ENCODE results near the gene MACROD1.
A peak's percentile ranks its signal among the peaks of the same experiment; 100 is the strongest.

MACROD1 gene

GRCh38 chr11:64100782-64101353 is 65.0 kb downstream of the MACROD1 start:
- TF ChIP-seq, protein P1, sequence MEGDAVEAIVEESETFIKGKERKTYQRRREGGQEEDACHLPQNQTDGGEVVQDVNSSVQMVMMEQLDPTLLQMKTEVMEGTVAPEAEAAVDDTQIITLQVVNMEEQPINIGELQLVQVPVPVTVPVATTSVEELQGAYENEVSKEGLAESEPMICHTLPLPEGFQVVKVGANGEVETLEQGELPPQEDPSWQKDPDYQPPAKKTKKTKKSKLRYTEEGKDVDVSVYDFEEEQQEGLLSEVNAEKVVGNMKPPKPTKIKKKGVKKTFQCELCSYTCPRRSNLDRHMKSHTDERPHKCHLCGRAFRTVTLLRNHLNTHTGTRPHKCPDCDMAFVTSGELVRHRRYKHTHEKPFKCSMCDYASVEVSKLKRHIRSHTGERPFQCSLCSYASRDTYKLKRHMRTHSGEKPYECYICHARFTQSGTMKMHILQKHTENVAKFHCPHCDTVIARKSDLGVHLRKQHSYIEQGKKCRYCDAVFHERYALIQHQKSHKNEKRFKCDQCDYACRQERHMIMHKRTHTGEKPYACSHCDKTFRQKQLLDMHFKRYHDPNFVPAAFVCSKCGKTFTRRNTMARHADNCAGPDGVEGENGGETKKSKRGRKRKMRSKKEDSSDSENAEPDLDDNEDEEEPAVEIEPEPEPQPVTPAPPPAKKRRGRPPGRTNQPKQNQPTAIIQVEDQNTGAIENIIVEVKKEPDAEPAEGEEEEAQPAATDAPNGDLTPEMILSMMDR (conservative IDR thresholded peaks at IDR 0.05; ENCODE audit: low read depth, low read length), result no peak
- no peak overlapping the region for H3K4me3 ChIP-seq (ENCODE audit: low read depth, low read length)
- no peak for DNase-seq (ENCODE audit: low read depth)

DNA sequence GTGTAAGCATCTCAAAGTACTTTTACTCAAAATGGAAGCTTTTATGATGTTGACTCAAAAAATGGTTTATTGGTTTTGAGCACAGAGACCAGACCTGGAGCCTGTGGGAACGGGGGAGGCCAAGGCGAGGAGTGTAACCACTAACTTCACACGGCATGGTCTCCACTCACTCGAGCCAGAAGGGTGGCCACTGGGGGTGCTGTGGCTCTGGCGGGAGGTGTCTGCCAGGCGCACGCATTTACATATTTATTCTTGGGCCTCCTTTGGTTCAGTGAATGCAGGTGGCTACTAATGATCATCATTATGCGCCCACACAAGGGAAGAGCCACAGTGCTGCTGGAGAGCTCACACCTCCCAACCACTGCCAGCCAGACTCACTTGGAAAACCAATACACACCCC is 65.6 kb downstream of the MACROD1 start:
- H3K4me3 ChIP-seq (ENCODE audit: low read depth, low read length), result no peak overlapping the region
- TF ChIP-seq, protein P1 (conservative IDR thresholded peaks at IDR 0.05; ENCODE audit: low read depth, low read length), result peak; percentile 37
- DNase-seq (ENCODE audit: low read depth), result no peak

DNA sequence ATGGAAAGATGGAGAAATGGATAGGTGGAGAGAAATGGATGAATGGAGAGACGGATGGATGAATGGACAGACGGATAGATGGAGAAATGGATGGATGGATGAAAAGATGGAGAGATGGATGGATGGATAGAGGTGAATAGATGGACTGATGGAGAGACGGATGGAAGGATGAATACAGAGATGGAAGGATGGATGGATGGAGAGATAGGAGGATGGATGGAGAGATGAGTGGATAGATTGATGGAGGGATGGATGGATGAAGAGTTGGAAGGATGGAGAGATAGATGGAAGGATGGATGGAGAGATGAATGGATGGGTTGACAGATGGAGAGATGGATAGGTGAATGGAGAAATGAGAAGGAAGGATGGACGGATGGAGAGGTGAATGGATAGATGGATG is 66.5 kb downstream of the MACROD1 start:
- DNase-seq (ENCODE audit: low read depth), result no peak
- TF ChIP-seq, protein P1 (conservative IDR thresholded peaks at IDR 0.05; ENCODE audit: low read depth, low read length), result no peak

GRCh38 chr11:64098318-64098831 is 67.5 kb downstream of the MACROD1 start:
- no peak for DNase-seq (ENCODE audit: low read depth)
- no peak overlapping the region for H3K4me3 ChIP-seq (ENCODE audit: low read depth, low read length)

More for the DNA sequence above, 66.5 kb downstream of the MACROD1 start:
- H3K4me3 ChIP-seq (ENCODE audit: low read depth, low read length), result no peak overlapping the region

GRCh38 chr11:64097468-64098317 is 68.2 kb downstream of the MACROD1 start:
- TF ChIP-seq, protein P1 (conservative IDR thresholded peaks at IDR 0.05; ENCODE audit: low read depth, low read length), result no peak
- DNase-seq (ENCODE audit: low read depth), result no peak
- no peak overlapping the region for H3K4me3 ChIP-seq (ENCODE audit: low read depth, low read length)

More at GRCh38 chr11:64098318-64098831, 67.5 kb downstream of the MACROD1 start:
- TF ChIP-seq, protein P1 (conservative IDR thresholded peaks at IDR 0.05; ENCODE audit: low read depth, low read length), result no peak

DNA sequence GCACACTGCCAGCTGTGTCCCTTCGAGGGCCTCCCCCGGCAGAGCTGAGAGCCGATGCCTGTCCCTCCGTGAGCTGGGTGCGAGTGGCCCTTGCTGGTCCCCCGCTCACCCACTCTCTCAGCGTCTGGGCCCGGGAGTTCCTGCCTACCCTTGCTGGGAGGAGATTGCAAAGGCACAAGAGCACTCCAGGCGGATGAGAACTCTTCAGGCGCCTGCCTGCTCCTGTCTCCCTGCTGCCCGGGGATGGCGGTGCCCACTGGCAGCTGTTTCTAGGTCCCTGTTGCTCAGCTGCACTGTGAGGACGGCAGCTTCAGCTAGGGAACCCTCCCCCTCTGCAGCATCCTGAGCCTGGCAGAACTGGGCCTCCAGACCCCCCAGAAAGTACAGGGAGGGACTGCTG is 69.1 kb downstream of the MACROD1 start:
- TF ChIP-seq, protein P1 (conservative IDR thresholded peaks at IDR 0.05; ENCODE audit: low read depth, low read length), result no peak
- DNase-seq (ENCODE audit: low read depth), result no peak
- H3K4me3 ChIP-seq (ENCODE audit: low read depth, low read length), result no peak overlapping the region

All from choroid plexus epithelial cell (primary cell).